Measurements from ENCODE around the gene ZNF287.

- no peak for TF ChIP-seq U2AF2 (optimal IDR thresholded peaks at IDR 0.05; ENCODE audit: low read depth, low read length)
- TF ChIP-seq, protein P1, sequence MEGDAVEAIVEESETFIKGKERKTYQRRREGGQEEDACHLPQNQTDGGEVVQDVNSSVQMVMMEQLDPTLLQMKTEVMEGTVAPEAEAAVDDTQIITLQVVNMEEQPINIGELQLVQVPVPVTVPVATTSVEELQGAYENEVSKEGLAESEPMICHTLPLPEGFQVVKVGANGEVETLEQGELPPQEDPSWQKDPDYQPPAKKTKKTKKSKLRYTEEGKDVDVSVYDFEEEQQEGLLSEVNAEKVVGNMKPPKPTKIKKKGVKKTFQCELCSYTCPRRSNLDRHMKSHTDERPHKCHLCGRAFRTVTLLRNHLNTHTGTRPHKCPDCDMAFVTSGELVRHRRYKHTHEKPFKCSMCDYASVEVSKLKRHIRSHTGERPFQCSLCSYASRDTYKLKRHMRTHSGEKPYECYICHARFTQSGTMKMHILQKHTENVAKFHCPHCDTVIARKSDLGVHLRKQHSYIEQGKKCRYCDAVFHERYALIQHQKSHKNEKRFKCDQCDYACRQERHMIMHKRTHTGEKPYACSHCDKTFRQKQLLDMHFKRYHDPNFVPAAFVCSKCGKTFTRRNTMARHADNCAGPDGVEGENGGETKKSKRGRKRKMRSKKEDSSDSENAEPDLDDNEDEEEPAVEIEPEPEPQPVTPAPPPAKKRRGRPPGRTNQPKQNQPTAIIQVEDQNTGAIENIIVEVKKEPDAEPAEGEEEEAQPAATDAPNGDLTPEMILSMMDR (IDR thresholded peaks at IDR 0.05 in 2 of 3, conservative IDR thresholded peaks at IDR 0.05 in 1 of 3; ENCODE audit: insufficient read depth in 2 of 3, low read depth in 1 of 3, low read length in 3 of 3), result no peak
These were observed 16.4 kb downstream of the ZNF287 start for GRCh38 chr17:16552637-16553045.

All from K562 (cell line).